Endothelial cell of umbilical vein (primary cell): ENCODE results near the gene S100A1. TPM values are rescaled to one million over a fixed set of nuclear protein-coding genes. Genes with fewer than 3 reads are reported as not detected.

ENCODE experiments used
- BruUV-seq: library from RNA; stranded (reverse); fragments of 400-500 nt; replicated peaks from 2 replicates; lab custom pipeline; 2021; lab: Mats Ljungman, UMichigan
- CTCF ChIA-PET: fragments of 300-600, 350-600 bp; sonication (Branson Sonifier 250); formaldehyde crosslinking; loops from one replicate; lab custom pipeline; 2021; ENCODE audit warnings: antibody characterized with exemption, inconsistent platforms; lab: Charles Lee
- POLR2A ChIA-PET: fragments of 300-600, 350-600 bp; sonication (Branson Sonifier 250); formaldehyde crosslinking; loops from one replicate; lab custom pipeline; 2021; ENCODE audit warnings: antibody characterized with exemption, inconsistent platforms; lab: Charles Lee
- DNase-seq: peaks from one replicate; pipeline ENCODE4 v3.0.0-alpha.2; 2011; ENCODE audit warnings: low read depth, low spot score
- FAIRE-seq: peaks from 2 replicates; lab custom pipeline; 2011; peaks lifted over from hg19 to GRCh38; lab: Jason Lieb, UNC
- H2AFZ ChIP-seq: 2 replicates; pipeline ENCODE4 v1.6.0; 2012; ENCODE audit warnings: low read depth, low read length, control low read depth, inconsistent platforms
- H3K27ac ChIP-seq: 2 replicates; pipeline ENCODE4 v1.5.1; 2011; ENCODE audit warnings: low read depth, mild to moderate bottlenecking, control low read depth, low read length, moderate library complexity; ENCODE audit not compliant: insufficient read depth
- H3K27me3 ChIP-seq, 2 experiments: 2 replicates each; pipeline versions ENCODE4 v1.6.0 to v1.6.1; 2011; ENCODE audit warnings: low read length in 2 of 2, mixed read lengths in 1 of 2; ENCODE audit not compliant: control insufficient read depth in 2 of 2, insufficient read depth in 2 of 2
- H3K36me3 ChIP-seq, 2 experiments: 2 replicates in 1 of 2; 3 replicates in 1 of 2; pipeline ENCODE4 v1.5.1; 2011; ENCODE audit warnings: low read length in 2 of 2, mild to moderate bottlenecking in 1 of 2, moderate library complexity in 1 of 2; ENCODE audit not compliant: control insufficient read depth in 2 of 2, insufficient read depth in 2 of 2; ENCODE audit errors: extremely low read depth in 1 of 2
- H3K4me1 ChIP-seq: 3 replicates; pipeline ENCODE4 v1.5.1; 2011; ENCODE audit warnings: mild to moderate bottlenecking, low read length; ENCODE audit not compliant: control insufficient read depth, insufficient read depth; ENCODE audit errors: extremely low read depth
- H3K4me2 ChIP-seq: 2 replicates; pipeline ENCODE4 v1.6.1; 2011; ENCODE audit warnings: low read length, control low read depth, mixed read lengths; ENCODE audit not compliant: insufficient read depth
- H3K4me3 ChIP-seq, 3 experiments: fragments of 200-600 bp in 1 of 3; sonication (generic), shearing (Covaris generic) in 1 of 3; replicated peaks in 1 of 3; 2 replicates each; pipeline ENCODE4 v1.5.1; 2011 to 2016; ENCODE audit warnings: control low read depth in 3 of 3, low read length in 3 of 3, mild to moderate bottlenecking in 2 of 3, inconsistent platforms in 1 of 3, low read depth in 1 of 3, moderate library complexity in 1 of 3; ENCODE audit not compliant: insufficient read depth in 1 of 3
- H3K79me2 ChIP-seq: 2 replicates; pipeline ENCODE4 v1.6.0; 2012; ENCODE audit warnings: low read length, inconsistent platforms; ENCODE audit not compliant: control insufficient read depth, insufficient read depth
- H3K9ac ChIP-seq: replicated peaks from 2 replicates; pipeline ENCODE3; 2011; ENCODE audit warnings: low read length, control low read depth; ENCODE audit not compliant: insufficient read depth; ENCODE audit errors: extremely low read depth
- H3K9me1 ChIP-seq: replicated peaks from 3 replicates; pipeline ENCODE4 v1.6.0; 2011; ENCODE audit warnings: mild to moderate bottlenecking, low read length; ENCODE audit not compliant: control insufficient read depth, insufficient read depth; ENCODE audit errors: extremely low read depth
- H3K9me3 ChIP-seq: replicated peaks from 2 replicates; pipeline ENCODE4 v1.5.1; 2012; ENCODE audit warnings: low read length, inconsistent platforms; ENCODE audit not compliant: control insufficient read depth, insufficient read depth
- H4K20me1 ChIP-seq: replicated peaks from 2 replicates; pipeline ENCODE3; 2011; ENCODE audit warnings: mild to moderate bottlenecking, low read length; ENCODE audit not compliant: control insufficient read depth, insufficient read depth; ENCODE audit errors: extremely low read depth
- CTCF ChIP-seq, 2 donors: IDR thresholded peaks; 1 replicate in 1 of 2; 2 replicates in 1 of 2; pipeline ENCODE4 v1.5.1; 2011; ENCODE audit warnings: low read length in 2 of 2, mild to moderate bottlenecking in 2 of 2, moderate library complexity in 2 of 2, control low read depth in 1 of 2, inconsistent platforms in 1 of 2, low read depth in 1 of 2; ENCODE audit not compliant: insufficient read depth in 1 of 2; ENCODE audit errors: extremely low read depth in 1 of 2
- EZH2 ChIP-seq: IDR thresholded peaks from 2 replicates; pipeline ENCODE4 v1.6.1; 2012; ENCODE audit warnings: borderline replicate concordance, low read depth, mild to moderate bottlenecking, moderate library complexity, low read length, inconsistent platforms; ENCODE audit not compliant: severe bottlenecking
- FOS ChIP-seq: IDR thresholded peaks from 2 replicates; pipeline ENCODE4 v1.6.1; 2011; ENCODE audit warnings: mild to moderate bottlenecking, low read length, moderate library complexity, borderline replicate concordance; ENCODE audit not compliant: insufficient read depth
- GATA2 ChIP-seq: IDR thresholded peaks from 2 replicates; pipeline ENCODE4 v1.7.0; 2011; ENCODE audit warnings: low read depth, mild to moderate bottlenecking, moderate library complexity, mixed read lengths, low read length; ENCODE audit not compliant: insufficient read length, insufficient read depth
- JUN ChIP-seq: IDR thresholded peaks from 2 replicates; pipeline ENCODE4 v1.6.1; 2011; ENCODE audit warnings: borderline replicate concordance, low read depth; ENCODE audit not compliant: insufficient read length, insufficient read depth
- MAX ChIP-seq: IDR thresholded peaks from 2 replicates; pipeline ENCODE4 v1.6.1; 2011; ENCODE audit not compliant: insufficient read depth, insufficient read length
- MYC ChIP-seq: IDR thresholded peaks from one replicate; pipeline ENCODE4 v1.6.1; 2011; ENCODE audit warnings: mild to moderate bottlenecking, low read depth, low read length
- POLR2A ChIP-seq: IDR thresholded peaks from 2 replicates; pipeline ENCODE4 v1.6.1; 2012; ENCODE audit warnings: low read depth, mild to moderate bottlenecking, control low read depth, low read length
- POLR2AphosphoS5 ChIP-seq: IDR thresholded peaks from 2 replicates; pipeline ENCODE4 v1.6.1; 2012; ENCODE audit warnings: low read depth, mild to moderate bottlenecking, control low read depth, low read length, moderate library complexity; ENCODE audit not compliant: insufficient read depth
- dilution Hi-C: fragments of 300-500 bp; cut with MboI; formaldehyde crosslinking; loops from one replicate; pipeline ENCODE4 v1.15.0; 2019; ENCODE audit warnings: low sequenced_read_pairs; ENCODE audit not compliant: extremely low pct_ligation_motif_present
- intact Hi-C: fragments of 100-400 bp; cut with micrococcal nuclease; formaldehyde crosslinking; loops from one replicate; pipeline ENCODE4 v1.10.0; 2022
- polyA plus RNA-seq, 4 experiments: library from polyadenylated mRNA; depleted of rRNA in 3 of 4; stranded (reverse) in 3 of 4; unstranded in 1 of 4; fragments of >200 nt; gene quantifications; 2 replicates each; pipeline versions ENCODE4 v1.2.1 to v1.2.3, GENCODE V29; 2011 to 2012; ENCODE audit warnings: missing spikeins in 1 of 4
- total RNA-seq: library from RNA; stranded (reverse); gene quantifications from 2 replicates; pipeline ENCODE4 v1.2.3, GENCODE V29; 2021

S100A1 gene
- total and polyA plus RNA-seq, 2 donors (not counting 3 experiments of a cell fraction or from before 2014, with no cell fraction given): not detected

GRCh38 chr1:153614906-153615305, 13.3 kb upstream of the S100A1 start:
- no peak overlapping the region for H3K4me3 ChIP-seq
- H4K20me1 ChIP-seq: no peaks in the 10 kb centered on the region
- no peaks in the 10 kb centered on the region for H3K9me1 ChIP-seq
- peaks cover 12% of the 10 kb centered on the region for H3K4me1 ChIP-seq
- no peak overlapping the region for H3K9ac ChIP-seq
- no peaks in the 10 kb centered on the region for H3K27me3 ChIP-seq
- BruUV-seq: no TSS peak
- CTCF ChIA-PET: interaction anchor here (1.0 to 6.0 kb wide), 7 partner anchors 12 to 104 kb away, joined by 3 to 121 read pairs (median 11); partner anchors contain the start of genes S100A1 and S100A13
- peaks cover 22% of the 10 kb centered on the region for H3K79me2 ChIP-seq
- DNase-seq (no peak), FAIRE-seq (no peak)
- no peak overlapping the region for H2AFZ ChIP-seq
- H3K9me3 ChIP-seq: no peaks in the 10 kb centered on the region
- intact Hi-C loops: no loop called here
- POLR2A ChIA-PET: interaction anchor here (1.1 to 4.9 kb wide), 3 partner anchors 12 to 19 kb away, joined by 3 to 27 read pairs (median 12); partner anchors contain the start of genes CHTOP and S100A13
- H3K27ac ChIP-seq: no peak overlapping the region
- dilution Hi-C loops: no loop called here
- H3K4me2 ChIP-seq: no peak overlapping the region
- no peak for TF ChIP-seq EZH2
- TF ChIP-seq POLR2AphosphoS5: no peak
- TF ChIP-seq MAX: no peak
- TF ChIP-seq GATA2: no peak
- no peak for TF ChIP-seq JUN
- TF ChIP-seq MYC: no peak
- no peak for TF ChIP-seq CTCF (IDR thresholded peaks at IDR 0.05; ENCODE audit: extremely low read depth in 1 of 2, insufficient read depth in 1 of 2, low read depth in 1 of 2, low read length in 2 of 2)
- TF ChIP-seq POLR2A: no peak
- no peak for TF ChIP-seq FOS
- H3K36me3 ChIP-seq: peaks cover 0 to 6% of the 10 kb centered on the region in 2 experiments
